Tibial nerve (tissue), 4 donors: Measurements from ENCODE around the gene NPW. TPM values are rescaled to one million over a fixed set of nuclear protein-coding genes. Genes with fewer than 3 reads are reported as not detected.

ENCODE experiments used
- DNase-seq, 2 donors: peaks; one replicate each; pipeline ENCODE4 v3.0.0-alpha.2; 2019; ENCODE audit warnings: low spot score in 2 of 2
- H3K27ac ChIP-seq, 4 donors: fragments of 200-600 bp; sonication (generic) in 3 of 4; one replicate each; pipeline ENCODE4 v1.5.1; 2017 to 2019; ENCODE audit warnings: mild to moderate bottlenecking in 1 of 4
- H3K27me3 ChIP-seq, 2 donors: fragments of 200-600 bp; sonication (generic) in 1 of 2; one replicate each; pipeline versions ENCODE4 v1.5.1 to v1.6.0; 2017 to 2019
- H3K36me3 ChIP-seq, 3 donors: fragments of 200-600 bp; sonication (generic); one replicate each; pipeline ENCODE4 v1.5.1; 2018 to 2019
- H3K4me1 ChIP-seq, 4 donors: fragments of 200-600 bp; sonication (generic) in 3 of 4; one replicate each; pipeline ENCODE4 v1.5.1; 2017 to 2019
- H3K4me3 ChIP-seq, 4 donors: fragments of 200-600 bp; sonication (generic) in 3 of 4; one replicate each; pipeline ENCODE4 v1.5.1; 2017 to 2019; ENCODE audit warnings: mild to moderate bottlenecking in 1 of 4, moderate library complexity in 1 of 4
- H3K9me3 ChIP-seq, 4 donors: fragments of 200-600 bp; sonication (generic) in 3 of 4; one replicate each; pipeline ENCODE4 v1.5.1; 2017 to 2019
- EP300 ChIP-seq, 2 donors: sonication (generic); formaldehyde crosslinking; IDR thresholded peaks; one replicate each; pipeline ENCODE4 v1.6.1; 2017; ENCODE audit warnings: antibody characterized with exemption in 2 of 2, mild to moderate bottlenecking in 1 of 2
- POLR2A ChIP-seq, 2 donors: fragments of 450-650 bp; IDR thresholded peaks; one replicate each; pipeline ENCODE4 v1.6.1; 2017; ENCODE audit warnings: antibody characterized with exemption in 2 of 2, mild to moderate bottlenecking in 2 of 2, moderate library complexity in 2 of 2
- WGBS, 2 donors: methylation state at CpG; one replicate each; pipeline ENCODE4 v1.1.5; 2018; 5-methylcytosine and 5-hydroxymethylcytosine counted together
- total RNA-seq, 4 donors: library from RNA; depleted of rRNA; stranded (reverse); fragments of >200 nt; gene quantifications; one replicate each; pipeline ENCODE4 v1.1.0, GENCODE V29; 2016
- TF ChIP-seq, protein P1 (sequence below), 5 experiments: fragments of 200-600 bp in 3 of 5; fragments of 450-650 bp in 2 of 5; sonication (generic) in 3 of 5; IDR thresholded peaks; one replicate each; pipeline ENCODE4 v1.5.1; 2016 to 2019; ENCODE audit warnings: antibody characterized with exemption in 5 of 5, mild to moderate bottlenecking in 3 of 5, moderate library complexity in 2 of 5

NPW gene
- total RNA-seq, 4 donors from 2014 or later: 3.0 to 3.1 TPM; not detected in 2

DNA sequence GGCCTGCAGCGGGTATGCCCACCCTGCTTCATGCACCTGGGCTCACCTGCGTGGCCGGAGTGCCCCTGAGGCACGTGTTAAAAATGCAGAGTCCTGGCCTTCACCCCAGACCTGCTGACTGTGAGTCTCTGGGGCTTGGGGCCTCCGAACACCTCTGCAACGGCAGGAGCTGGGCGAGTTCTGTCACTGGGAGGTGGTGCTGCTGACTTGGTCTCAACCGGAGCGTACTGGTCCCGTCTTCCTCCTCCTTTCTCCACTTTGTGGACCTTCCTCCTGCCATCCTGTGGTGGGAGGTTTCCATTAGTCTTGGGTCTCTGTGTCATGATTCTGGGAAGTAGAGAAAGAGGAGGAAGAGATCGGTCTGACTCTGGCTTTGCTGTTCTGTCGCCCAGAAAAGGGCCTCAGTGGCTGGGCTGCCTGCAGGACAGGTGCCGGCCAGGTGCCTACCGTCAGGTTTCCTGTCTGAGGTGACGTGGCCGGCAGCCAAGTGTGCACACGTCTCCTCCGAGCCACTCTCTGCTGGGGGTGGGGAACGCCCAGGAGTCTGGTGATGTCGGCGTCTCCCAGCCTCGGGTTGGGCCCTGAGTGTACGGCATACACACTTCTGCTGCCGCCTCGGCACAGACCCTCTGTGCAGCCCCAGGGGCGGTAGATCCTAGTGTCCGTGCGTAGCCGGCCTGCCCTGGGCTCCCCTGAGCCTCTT lies 35.1 kb downstream of the NPW start:
- H3K9me3 ChIP-seq: no peaks in the 10 kb centered on the region
- no peak for TF ChIP-seq POLR2A (IDR thresholded peaks at IDR 0.05)
- no peak for TF ChIP-seq EP300 (IDR thresholded peaks at IDR 0.05)
- TF ChIP-seq, protein P1, sequence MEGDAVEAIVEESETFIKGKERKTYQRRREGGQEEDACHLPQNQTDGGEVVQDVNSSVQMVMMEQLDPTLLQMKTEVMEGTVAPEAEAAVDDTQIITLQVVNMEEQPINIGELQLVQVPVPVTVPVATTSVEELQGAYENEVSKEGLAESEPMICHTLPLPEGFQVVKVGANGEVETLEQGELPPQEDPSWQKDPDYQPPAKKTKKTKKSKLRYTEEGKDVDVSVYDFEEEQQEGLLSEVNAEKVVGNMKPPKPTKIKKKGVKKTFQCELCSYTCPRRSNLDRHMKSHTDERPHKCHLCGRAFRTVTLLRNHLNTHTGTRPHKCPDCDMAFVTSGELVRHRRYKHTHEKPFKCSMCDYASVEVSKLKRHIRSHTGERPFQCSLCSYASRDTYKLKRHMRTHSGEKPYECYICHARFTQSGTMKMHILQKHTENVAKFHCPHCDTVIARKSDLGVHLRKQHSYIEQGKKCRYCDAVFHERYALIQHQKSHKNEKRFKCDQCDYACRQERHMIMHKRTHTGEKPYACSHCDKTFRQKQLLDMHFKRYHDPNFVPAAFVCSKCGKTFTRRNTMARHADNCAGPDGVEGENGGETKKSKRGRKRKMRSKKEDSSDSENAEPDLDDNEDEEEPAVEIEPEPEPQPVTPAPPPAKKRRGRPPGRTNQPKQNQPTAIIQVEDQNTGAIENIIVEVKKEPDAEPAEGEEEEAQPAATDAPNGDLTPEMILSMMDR (IDR thresholded peaks at IDR 0.05): no peak
- no peak for DNase-seq
- no peaks in the 10 kb centered on the region for H3K27me3 ChIP-seq
- peaks cover 0 to 27% (median 0%) of the 10 kb centered on the region in 4 donors for H3K4me1 ChIP-seq
- no peak overlapping the region for H3K27ac ChIP-seq
- 85 to 89% methylated on average over 17 to 24 of the region's 29 CpGs for WGBS, 2 donors
- no peak overlapping the region for H3K4me3 ChIP-seq
- peaks cover 0 to 89% (median 0%) of the 10 kb centered on the region in 3 donors for H3K36me3 ChIP-seq

DNA sequence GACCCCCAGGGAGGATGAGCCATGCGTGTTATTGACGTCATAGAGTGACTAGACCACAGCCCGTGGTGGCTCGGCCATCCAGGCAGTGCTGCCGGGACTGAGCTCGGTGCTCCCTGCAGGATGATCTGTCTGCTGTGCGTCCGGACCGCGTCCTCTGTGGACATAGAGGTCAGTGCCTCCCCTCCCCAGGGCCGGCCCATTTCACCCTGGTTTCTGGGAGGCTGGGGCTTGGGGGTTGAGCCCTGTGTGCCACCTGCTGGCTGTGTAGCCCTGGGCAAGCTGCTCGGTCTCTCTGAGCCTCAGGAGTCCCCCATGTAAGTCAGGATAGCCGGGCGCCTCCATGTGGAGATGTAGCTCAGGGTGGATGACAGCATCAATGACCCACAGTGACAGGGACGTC lies 36.5 kb downstream of the NPW start:
- Histone ChIP-seq H3K4me1 (peaks cover 0 to 27% (median 0%) of the 10 kb centered on the region in 4 donors), H3K9me3 (no peaks in the 10 kb centered on the region), H3K27ac (peak overlapping the region in 2 of 4 donors; percentile 54 to 67), H3K27me3 (no peaks in the 10 kb centered on the region), H3K36me3 (peaks cover 0 to 92% (median 0%) of the 10 kb centered on the region in 3 donors), H3K4me3 (no peak overlapping the region)
- WGBS, 2 donors: 41 to 44% methylated on average over 10 to 15 of the region's 15 CpGs
- TF ChIP-seq, protein P1 (IDR thresholded peaks at IDR 0.05): peak in 3 of 5 experiments; percentile 22 to 58 (median 31)
- no peak for TF ChIP-seq EP300 (IDR thresholded peaks at IDR 0.05)
- no peak for DNase-seq

DNA sequence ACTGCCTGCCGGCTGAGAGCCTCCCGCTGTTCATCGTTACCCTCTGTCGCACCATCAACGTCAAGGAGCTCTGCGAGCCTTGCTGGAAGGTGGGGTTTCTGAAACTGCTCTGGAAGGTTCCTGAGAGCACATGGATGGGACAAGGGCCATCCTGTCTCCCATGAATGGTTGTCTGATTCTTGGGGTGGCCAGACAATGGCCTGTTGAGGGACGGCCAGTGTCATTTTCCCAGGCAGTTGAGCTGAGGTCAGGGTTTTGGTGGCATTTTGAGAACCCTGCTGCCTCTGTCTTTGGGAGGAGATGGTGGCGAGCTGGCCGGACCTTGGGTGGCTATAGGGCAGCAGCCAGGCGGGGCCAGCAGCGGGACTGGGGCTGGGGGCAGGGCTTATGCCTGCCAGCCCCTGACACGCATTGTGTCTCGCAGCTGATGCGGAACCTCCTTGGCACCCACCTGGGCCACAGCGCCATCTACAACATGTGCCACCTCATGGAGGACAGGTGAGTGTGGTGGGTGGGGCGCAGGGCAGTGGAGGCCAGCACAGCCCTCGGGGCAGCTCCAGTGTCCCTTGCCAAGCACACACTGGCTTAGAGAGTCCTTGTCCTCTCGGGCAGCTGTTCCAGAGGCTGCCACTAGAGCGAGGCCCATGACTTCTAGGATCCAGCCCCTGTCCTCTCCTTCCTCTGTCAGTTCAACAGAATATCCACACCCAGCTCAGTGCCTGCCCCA lies 37.3 kb downstream of the NPW start:
- H3K36me3 ChIP-seq: peaks cover 0 to 93% (median 0%) of the 10 kb centered on the region in 3 donors
- no peak for TF ChIP-seq EP300 (IDR thresholded peaks at IDR 0.05)
- TF ChIP-seq, protein P1 (IDR thresholded peaks at IDR 0.05): peak; percentile 10 to 54 (median 34)
- WGBS, 2 donors: 62 to 64% methylated on average over 11 to 19 of the region's 19 CpGs

DNA sequence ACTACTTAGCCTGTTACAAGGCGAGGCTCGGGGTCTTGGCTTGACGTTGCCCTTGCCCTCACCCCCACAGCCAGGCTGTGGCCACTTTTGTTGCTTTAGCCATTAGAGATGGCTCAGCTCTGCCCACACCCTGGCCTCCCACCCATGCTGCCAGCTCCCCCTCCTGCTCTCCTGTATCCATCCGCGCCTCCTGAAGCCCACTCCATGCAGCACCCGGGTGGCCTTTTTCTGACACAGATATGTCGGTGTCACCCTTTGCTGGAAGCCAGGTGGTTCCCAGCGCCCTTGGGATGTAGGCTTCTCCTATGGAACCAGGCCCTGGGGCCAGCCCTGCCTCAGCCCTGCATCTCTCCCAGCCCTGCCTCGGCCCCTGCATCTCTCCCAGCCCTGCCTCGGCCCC lies 37.9 kb downstream of the NPW start:
- 75 to 89% methylated on average over 10 of the region's 10 CpGs for WGBS, 2 donors
- TF ChIP-seq POLR2A (IDR thresholded peaks at IDR 0.05): no peak
- TF ChIP-seq EP300 (IDR thresholded peaks at IDR 0.05): no peak
- TF ChIP-seq, protein P1 (IDR thresholded peaks at IDR 0.05): no peak
- H3K36me3 ChIP-seq: peaks cover 0 to 93% (median 0%) of the 10 kb centered on the region in 3 donors

More for the DNA sequence above, 37.3 kb downstream of the NPW start:
- Histone ChIP-seq H3K4me3 (no peak overlapping the region), H3K27me3 (no peaks in the 10 kb centered on the region), H3K4me1 (peaks cover 0 to 27% (median 0%) of the 10 kb centered on the region in 4 donors), H3K27ac (peak overlapping the region in 2 of 4 donors; percentile 54 to 67), H3K9me3 (no peaks in the 10 kb centered on the region)
- DNase-seq: no peak

DNA sequence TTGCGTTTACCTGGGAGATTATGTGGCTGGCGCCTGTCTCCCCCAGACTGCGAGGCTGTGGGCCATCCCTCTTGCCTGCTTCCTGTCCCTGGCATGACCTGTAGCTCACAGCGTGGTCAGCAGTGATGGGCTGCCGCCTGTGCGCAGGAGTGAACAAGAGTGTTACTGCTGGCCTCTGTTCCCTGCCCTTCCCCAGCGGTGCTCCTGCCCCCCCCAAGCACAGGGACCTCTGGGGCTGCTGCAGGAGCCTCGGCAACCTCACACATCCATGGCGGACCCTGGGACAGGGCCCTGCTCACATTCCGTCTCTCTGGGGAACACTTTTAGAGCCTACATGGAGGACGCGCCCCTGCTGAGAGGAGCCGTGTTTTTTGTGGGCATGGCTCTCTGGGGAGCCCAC lies 38.8 kb downstream of the NPW start:
- Histone ChIP-seq H3K27ac (no peak overlapping the region), H3K27me3 (no peaks in the 10 kb centered on the region), H3K4me3 (no peak overlapping the region), H3K36me3 (peaks cover 0 to 93% (median 0%) of the 10 kb centered on the region in 3 donors), H3K9me3 (no peaks in the 10 kb centered on the region), H3K4me1 (peaks cover 0 to 24% (median 0%) of the 10 kb centered on the region in 4 donors)
- WGBS, 2 donors: 77 to 89% methylated on average over 11 to 13 of the region's 13 CpGs
- DNase-seq: no peak
- TF ChIP-seq, protein P1 (IDR thresholded peaks at IDR 0.05): no peak
- no peak for TF ChIP-seq EP300 (IDR thresholded peaks at IDR 0.05)
- TF ChIP-seq POLR2A (IDR thresholded peaks at IDR 0.05): no peak

More for the DNA sequence above, 37.9 kb downstream of the NPW start:
- Histone ChIP-seq H3K27me3 (no peaks in the 10 kb centered on the region), H3K4me3 (no peak overlapping the region), H3K4me1 (peaks cover 0 to 27% (median 0%) of the 10 kb centered on the region in 4 donors), H3K9me3 (no peaks in the 10 kb centered on the region), H3K27ac (peak overlapping the region in 1 of 4 donors; percentile 67)
- DNase-seq: no peak
